CD14-positive monocyte (primary cell): ENCODE results near the gene OTX1. TPM values are rescaled to one million over a fixed set of nuclear protein-coding genes. Genes with fewer than 3 reads are reported as not detected.

Experiments
- DNase-seq, 3 donors: peaks; one replicate each; pipeline ENCODE4 v3.0.0-alpha.2; 2011 to 2022
- H2AFZ ChIP-seq: 2 replicates; pipeline ENCODE4 v1.6.0; 2012; ENCODE audit warnings: mild to moderate bottlenecking, low read depth, low read length, inconsistent platforms; ENCODE audit not compliant: insufficient read depth, poor library complexity, severe bottlenecking
- H3K27ac ChIP-seq, 2 donors: 1 replicate in 1 of 2; 2 replicates in 1 of 2; pipeline ENCODE4 v1.5.1; 2012 to 2013; ENCODE audit warnings: low read length in 2 of 2, control low read depth in 1 of 2, inconsistent platforms in 1 of 2, low read depth in 1 of 2, mild to moderate bottlenecking in 1 of 2
- H3K27me3 ChIP-seq, 2 donors: one replicate each; pipeline versions ENCODE4 v1.6.0 to v1.6.1; 2011 to 2013; ENCODE audit warnings: low read length in 2 of 2; ENCODE audit not compliant: control insufficient read depth in 2 of 2, insufficient read depth in 2 of 2
- H3K36me3 ChIP-seq, 2 donors: replicated peaks in 1 of 2; 1 replicate in 1 of 2; 2 replicates in 1 of 2; pipeline versions ENCODE4 v1.5.1 to v1.6.1; 2012 to 2013; ENCODE audit warnings: low read length in 2 of 2, control low read depth in 1 of 2, inconsistent platforms in 1 of 2, mild to moderate bottlenecking in 1 of 2; ENCODE audit not compliant: insufficient read depth in 2 of 2, control insufficient read depth in 1 of 2
- H3K4me1 ChIP-seq, 2 donors: 1 replicate in 1 of 2; 2 replicates in 1 of 2; pipeline versions ENCODE4 v1.5.1 to v1.6.1; 2012 to 2013; ENCODE audit warnings: low read length in 2 of 2, control low read depth in 1 of 2, inconsistent platforms in 1 of 2, mild to moderate bottlenecking in 1 of 2, moderate library complexity in 1 of 2; ENCODE audit not compliant: insufficient read depth in 2 of 2, control insufficient read depth in 1 of 2
- H3K4me2 ChIP-seq: replicated peaks from 2 replicates; pipeline ENCODE3; 2012; ENCODE audit warnings: low read length, moderate library complexity, mild to moderate bottlenecking; ENCODE audit not compliant: poor library complexity, severe bottlenecking; ENCODE audit errors: extremely low read depth
- H3K4me3 ChIP-seq, 3 experiments: fragments of 200-600 bp in 1 of 3; sonication (generic) in 1 of 3; replicated peaks in 1 of 3; 1 replicate in 2 of 3; 2 replicates in 1 of 3; pipeline ENCODE4 v1.5.1; 2011 to 2013; ENCODE audit warnings: low read length in 3 of 3, mild to moderate bottlenecking in 3 of 3, control low read depth in 2 of 3, low read depth in 2 of 3, inconsistent platforms in 1 of 3, moderate library complexity in 1 of 3
- H3K79me2 ChIP-seq: 2 replicates; pipeline ENCODE4 v1.6.0; 2012; ENCODE audit warnings: mild to moderate bottlenecking, control low read depth, inconsistent platforms, low read length, moderate library complexity; ENCODE audit not compliant: insufficient read depth
- H3K9ac ChIP-seq: 2 replicates; pipeline ENCODE4 v1.6.0; 2017; ENCODE audit warnings: low read length, mild to moderate bottlenecking; ENCODE audit not compliant: insufficient read depth, poor library complexity, severe bottlenecking
- H3K9me3 ChIP-seq, 2 donors: replicated peaks in 1 of 2; 1 replicate in 1 of 2; 2 replicates in 1 of 2; pipeline versions ENCODE4 v1.5.1 to v1.6.1; 2012 to 2013; ENCODE audit warnings: low read length in 2 of 2, control low read depth in 1 of 2; ENCODE audit not compliant: control insufficient read depth in 1 of 2, insufficient read depth in 1 of 2
- H4K20me1 ChIP-seq: 2 replicates; pipeline ENCODE4 v1.6.0; 2012; ENCODE audit warnings: mild to moderate bottlenecking, low read length, control low read depth, moderate library complexity; ENCODE audit not compliant: insufficient read depth
- H3K27ac Mint-ChIP-seq, 7 donors: one replicate each; pipeline ENCODE4 v1.8.0; 2020; ENCODE audit warnings: mild to moderate bottlenecking in 7 of 7, mixed read lengths in 7 of 7, moderate library complexity in 6 of 7, inconsistent platforms in 2 of 7
- H3K27me3 Mint-ChIP-seq, 3 donors: one replicate each; pipeline ENCODE4 v1.8.0; 2021 to 2022; ENCODE audit warnings: low read depth in 3 of 3, mild to moderate bottlenecking in 3 of 3, mixed read lengths in 3 of 3, moderate library complexity in 3 of 3, inconsistent platforms in 1 of 3
- H3K36me3 Mint-ChIP-seq, 2 donors: one replicate each; pipeline ENCODE4 v1.8.0; 2020; ENCODE audit warnings: mixed read lengths in 2 of 2, inconsistent platforms in 1 of 2, mild to moderate bottlenecking in 1 of 2
- H3K4me1 Mint-ChIP-seq: one replicate; pipeline ENCODE4 v1.8.0; 2020; ENCODE audit warnings: mild to moderate bottlenecking, mixed read lengths
- H3K4me3 Mint-ChIP-seq, 2 donors: one replicate each; pipeline ENCODE4 v1.8.0; 2020; ENCODE audit warnings: mild to moderate bottlenecking in 2 of 2, mixed read lengths in 2 of 2, moderate library complexity in 1 of 2
- H3K9me3 Mint-ChIP-seq, 7 donors: one replicate each; pipeline ENCODE4 v1.8.0; 2020 to 2022; ENCODE audit warnings: mixed read lengths in 7 of 7, mild to moderate bottlenecking in 6 of 7, moderate library complexity in 6 of 7, inconsistent platforms in 2 of 7
- WGBS: methylation state at CpG from one replicate; pipeline ENCODE4 v1.1.5; 2013; ENCODE audit warnings: missing lambda C conversion rate; ENCODE audit not compliant: insufficient coverage; 5-methylcytosine and 5-hydroxymethylcytosine counted together
- intact Hi-C, 2 donors: fragments of 100-400 bp; cut with micrococcal nuclease; formaldehyde crosslinking; loops; one replicate each; pipeline versions ENCODE4 v1.15.0 to v1.15.1; 2023
- polyA plus RNA-seq, 3 donors: library from polyadenylated mRNA; depleted of rRNA in 1 of 3; unstranded in 2 of 3; stranded (reverse) in 1 of 3; fragments of 300-500 nt in 2 of 3; fragments of >200 nt in 1 of 3; fragmentation: Illumina TruSeq in 2 of 3; gene quantifications; 1 replicate in 2 of 3; 2 replicates in 1 of 3; pipeline ENCODE4 v1.2.3, GENCODE V29; 2012 to 2021
- TF ChIP-seq, protein P1 (sequence below): fragments of 200-600 bp; IDR thresholded peaks from one replicate; pipeline ENCODE4 v1.8.0; 2022; ENCODE audit warnings: antibody characterized with exemption, mild to moderate bottlenecking

Gene OTX1
- polyA plus RNA-seq, 3 donors: not detected

DNA sequence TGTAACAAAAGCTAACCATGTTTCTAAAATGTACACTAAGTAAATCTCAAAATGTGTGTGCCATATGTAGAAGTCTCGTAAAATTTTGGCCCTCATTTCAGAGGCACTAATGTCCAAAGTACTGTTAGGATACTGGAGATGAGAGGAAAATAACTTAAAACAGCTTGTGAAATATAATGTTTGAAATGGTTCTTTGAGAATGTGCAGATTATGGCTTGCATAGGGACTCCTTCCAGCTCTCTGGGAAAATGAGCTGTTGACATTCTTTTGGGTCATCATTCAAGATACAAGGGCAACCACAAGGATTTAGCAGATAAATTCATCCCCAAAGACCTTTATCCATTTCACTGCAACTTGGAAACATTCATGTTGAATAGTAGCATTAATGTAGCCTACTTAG lies 38.1 kb upstream of the OTX1 start:
- H3K9ac ChIP-seq: no peak overlapping the region
- TF ChIP-seq, protein P1, sequence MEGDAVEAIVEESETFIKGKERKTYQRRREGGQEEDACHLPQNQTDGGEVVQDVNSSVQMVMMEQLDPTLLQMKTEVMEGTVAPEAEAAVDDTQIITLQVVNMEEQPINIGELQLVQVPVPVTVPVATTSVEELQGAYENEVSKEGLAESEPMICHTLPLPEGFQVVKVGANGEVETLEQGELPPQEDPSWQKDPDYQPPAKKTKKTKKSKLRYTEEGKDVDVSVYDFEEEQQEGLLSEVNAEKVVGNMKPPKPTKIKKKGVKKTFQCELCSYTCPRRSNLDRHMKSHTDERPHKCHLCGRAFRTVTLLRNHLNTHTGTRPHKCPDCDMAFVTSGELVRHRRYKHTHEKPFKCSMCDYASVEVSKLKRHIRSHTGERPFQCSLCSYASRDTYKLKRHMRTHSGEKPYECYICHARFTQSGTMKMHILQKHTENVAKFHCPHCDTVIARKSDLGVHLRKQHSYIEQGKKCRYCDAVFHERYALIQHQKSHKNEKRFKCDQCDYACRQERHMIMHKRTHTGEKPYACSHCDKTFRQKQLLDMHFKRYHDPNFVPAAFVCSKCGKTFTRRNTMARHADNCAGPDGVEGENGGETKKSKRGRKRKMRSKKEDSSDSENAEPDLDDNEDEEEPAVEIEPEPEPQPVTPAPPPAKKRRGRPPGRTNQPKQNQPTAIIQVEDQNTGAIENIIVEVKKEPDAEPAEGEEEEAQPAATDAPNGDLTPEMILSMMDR: no peak
- no peak overlapping the region for H3K27ac ChIP-seq
- Mint-ChIP-seq H3K9me3 (no peaks in the 10 kb centered on the region), H3K4me1 (no peaks in the 10 kb centered on the region), H3K27me3 (peaks cover 0 to 2% (median 0%) of the 10 kb centered on the region in 3 donors), H3K36me3 (peaks cover 7 to 18% of the 10 kb centered on the region in 2 donors), H3K27ac (no peak overlapping the region), H3K4me3 (no peak overlapping the region)
- H2AFZ ChIP-seq: no peak overlapping the region
- H4K20me1 ChIP-seq: no peaks in the 10 kb centered on the region
- no peaks in the 10 kb centered on the region for H3K27me3 ChIP-seq
- intact Hi-C loops: no loop called here
- H3K9me3 ChIP-seq: no peaks in the 10 kb centered on the region
- WGBS: no CpG with 5 or more reads among the region's 1 CpG
- no peak for DNase-seq
- no peaks in the 10 kb centered on the region for H3K79me2 ChIP-seq
- H3K4me1 ChIP-seq: no peaks in the 10 kb centered on the region
- H3K36me3 ChIP-seq: no peaks in the 10 kb centered on the region
- H3K4me2 ChIP-seq: no peak overlapping the region
- H3K4me3 ChIP-seq: no peak overlapping the region

DNA sequence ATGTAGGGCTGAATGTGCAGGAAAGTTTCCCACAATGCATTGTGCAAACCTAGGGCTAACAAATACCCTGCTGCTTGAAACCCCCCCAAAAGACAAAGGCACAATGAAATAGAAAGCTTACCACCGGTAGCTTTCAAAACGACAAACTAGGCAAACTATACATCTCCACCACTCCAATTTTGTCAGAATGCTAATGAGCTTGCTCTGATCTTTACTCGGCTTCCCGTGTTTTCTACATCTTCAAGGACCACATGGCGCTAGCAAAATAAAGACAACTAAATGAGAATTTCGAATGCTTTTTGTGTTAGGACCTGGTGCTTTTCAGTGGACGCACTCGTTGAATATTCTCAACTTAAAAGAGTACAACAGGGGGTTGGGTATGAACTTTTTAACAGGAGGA lies 37.2 kb upstream of the OTX1 start:
- Mint-ChIP-seq H3K36me3 (peaks cover 7 to 18% of the 10 kb centered on the region in 2 donors), H3K27me3 (peaks cover 0 to 2% (median 0%) of the 10 kb centered on the region in 3 donors), H3K4me3 (no peak overlapping the region), H3K27ac (no peak overlapping the region), H3K4me1 (no peaks in the 10 kb centered on the region), H3K9me3 (no peaks in the 10 kb centered on the region)
- Histone ChIP-seq H3K4me2 (no peak overlapping the region), H3K9me3 (no peaks in the 10 kb centered on the region), H3K27ac (no peak overlapping the region), H3K79me2 (no peaks in the 10 kb centered on the region), H2AFZ (no peak overlapping the region), H3K27me3 (no peaks in the 10 kb centered on the region), H3K36me3 (no peaks in the 10 kb centered on the region), H3K4me3 (no peak overlapping the region), H3K4me1 (no peaks in the 10 kb centered on the region), H4K20me1 (no peaks in the 10 kb centered on the region), H3K9ac (no peak overlapping the region)
- WGBS: 95% methylated on average over 2 of the region's 8 CpGs
- TF ChIP-seq, protein P1: no peak
- intact Hi-C loops: no loop called here
- no peak for DNase-seq
